Neuron (in vitro differentiated cells): ENCODE measurements around the gene HYAL3.
"Not testable (repeated sequence)": the region's sequence is repeated elsewhere in the genome, so short reads cannot be mapped to it uniquely, and the experiment has no call there.

Experiments
- H2AFZ ChIP-seq: one replicate; pipeline ENCODE4 v1.6.1; 2013; ENCODE audit warnings: low read depth, mild to moderate bottlenecking, inconsistent platforms, low read length, moderate library complexity
- H3K27me3 ChIP-seq: one replicate; pipeline ENCODE4 v1.6.1; 2013; ENCODE audit warnings: low read length; ENCODE audit not compliant: insufficient read depth
- H3K36me3 ChIP-seq: one replicate; pipeline ENCODE4 v1.6.1; 2013; ENCODE audit warnings: low read length; ENCODE audit not compliant: insufficient read depth
- H3K4me1 ChIP-seq: one replicate; pipeline ENCODE4 v1.6.1; 2013; ENCODE audit warnings: low read length; ENCODE audit not compliant: insufficient read depth
- H3K4me3 ChIP-seq: 2 replicates; pipeline ENCODE4 v1.5.1; 2013; ENCODE audit warnings: mild to moderate bottlenecking, low read length, moderate library complexity
- H3K9me3 ChIP-seq: one replicate; pipeline ENCODE4 v1.6.1; 2013; ENCODE audit warnings: low read length

Gene HYAL3

DNA sequence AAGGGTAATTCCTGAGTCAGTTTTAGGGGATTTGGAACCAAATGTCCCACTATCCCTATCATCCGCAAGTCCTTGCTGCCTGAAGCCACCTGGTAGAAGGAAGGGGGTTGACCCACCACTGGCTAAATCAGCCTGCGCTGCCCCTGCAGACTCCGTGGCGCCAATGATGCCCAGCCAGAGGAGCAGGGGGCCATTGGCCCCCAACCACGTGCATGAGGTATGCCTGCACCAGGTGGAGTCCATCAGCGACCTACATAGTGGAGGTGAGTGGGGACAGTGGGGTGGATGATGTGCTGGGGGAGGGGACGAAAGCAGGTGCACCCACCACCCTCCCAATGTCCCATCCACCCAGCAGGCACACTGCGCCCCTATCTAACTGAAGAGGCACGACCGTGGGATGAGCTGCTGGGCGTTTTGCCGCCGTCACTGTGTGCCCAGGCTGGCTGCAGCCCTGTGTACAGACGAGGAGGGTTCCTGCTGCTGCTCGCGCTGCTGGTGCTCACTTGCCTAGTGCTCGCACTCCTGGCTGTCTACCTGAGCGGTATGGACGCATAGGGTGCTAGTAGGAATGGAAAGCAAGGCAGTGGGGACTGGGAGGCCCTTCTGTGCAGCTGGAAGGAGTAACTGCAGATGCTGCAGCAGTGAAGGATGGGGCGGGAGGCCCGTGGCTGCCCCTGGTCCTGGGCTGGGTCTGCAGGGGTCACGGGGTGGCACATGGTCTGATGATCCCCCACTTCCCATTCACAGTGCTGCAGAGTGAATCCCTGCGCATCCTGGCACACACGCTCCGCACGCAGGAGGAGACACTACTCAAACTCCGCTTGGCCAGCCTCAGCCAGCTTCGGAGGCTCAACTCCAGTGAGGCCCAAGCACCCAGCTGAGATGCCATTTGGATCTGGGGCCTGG lies 12.6 kb downstream of the HYAL3 start:
- Histone ChIP-seq H3K27me3 (no peaks in the 10 kb centered on the region), H3K9me3 (no peaks in the 10 kb centered on the region), H3K36me3 (peaks cover 32% of the 10 kb centered on the region), H2AFZ (no peak overlapping the region), H3K4me3 (no peak overlapping the region), H3K4me1 (peaks cover 6% of the 10 kb centered on the region)

DNA sequence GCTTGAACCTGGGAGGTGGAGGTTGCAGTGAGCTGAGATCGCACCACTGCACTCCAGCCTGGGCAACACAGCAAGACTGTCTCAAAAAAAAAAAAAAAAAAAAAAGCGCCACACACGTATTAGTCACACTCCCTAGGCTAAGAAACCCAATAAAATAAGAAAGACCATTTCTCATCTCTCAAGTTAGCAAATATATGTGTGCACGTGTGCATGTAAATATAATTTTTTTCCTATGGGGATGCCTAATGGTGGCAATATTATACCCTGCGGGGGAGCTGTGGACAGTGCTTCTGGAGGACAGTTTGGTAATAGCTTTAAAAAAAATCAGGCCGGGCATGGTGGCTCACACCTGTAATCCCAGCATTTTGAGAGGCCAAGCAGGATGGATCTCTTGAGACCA lies 15.1 kb downstream of the HYAL3 start:
- not testable (repeated sequence) for H3K9me3 ChIP-seq, H3K4me3 ChIP-seq, H3K27me3 ChIP-seq, H2AFZ ChIP-seq, H3K4me1 ChIP-seq
- peaks cover 23% of the 10 kb centered on the region for H3K36me3 ChIP-seq

DNA sequence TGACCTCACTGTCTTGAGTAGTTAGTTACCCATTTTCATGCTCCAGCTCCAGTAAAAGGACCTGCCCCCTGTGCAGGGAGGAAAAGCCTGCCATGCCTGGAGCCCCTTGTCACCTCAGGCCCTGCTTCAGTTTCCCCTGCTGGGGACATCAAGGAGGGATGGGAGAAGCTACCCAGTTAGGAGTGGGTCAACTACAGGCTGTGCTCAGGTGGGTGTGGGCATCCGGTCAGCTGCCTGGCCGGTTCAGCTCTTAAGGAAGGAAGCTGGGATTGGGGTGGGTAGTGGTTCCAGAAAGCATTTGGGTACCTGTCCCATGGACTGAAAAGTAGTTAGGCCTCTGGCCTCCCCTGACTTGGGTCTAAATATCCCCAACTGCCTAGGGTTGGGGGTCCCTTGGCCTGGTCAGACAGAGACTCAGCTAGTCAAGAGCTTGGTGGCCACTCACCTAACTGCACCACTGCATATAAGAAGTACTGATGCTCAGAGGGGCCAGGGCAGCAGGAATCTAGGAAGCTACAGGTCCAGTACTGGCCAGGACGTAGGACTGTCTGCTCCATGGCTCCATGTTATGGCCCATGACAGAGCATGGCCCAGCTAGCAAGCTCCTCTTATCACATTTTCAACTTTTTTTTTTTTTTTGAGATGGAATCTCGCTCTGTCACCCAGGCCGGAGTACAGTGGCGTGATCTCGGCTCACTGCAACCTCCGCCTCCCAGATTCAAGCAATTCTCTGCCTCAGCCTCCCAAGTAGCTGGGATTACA lies 19.8 kb downstream of the HYAL3 start:
- H3K27me3 ChIP-seq: no peaks in the 10 kb centered on the region
- H3K4me3 ChIP-seq: no peak overlapping the region
- no peaks in the 10 kb centered on the region for H3K9me3 ChIP-seq
- H2AFZ ChIP-seq: no peak overlapping the region
- no peaks in the 10 kb centered on the region for H3K4me1 ChIP-seq
- no peaks in the 10 kb centered on the region for H3K36me3 ChIP-seq

DNA sequence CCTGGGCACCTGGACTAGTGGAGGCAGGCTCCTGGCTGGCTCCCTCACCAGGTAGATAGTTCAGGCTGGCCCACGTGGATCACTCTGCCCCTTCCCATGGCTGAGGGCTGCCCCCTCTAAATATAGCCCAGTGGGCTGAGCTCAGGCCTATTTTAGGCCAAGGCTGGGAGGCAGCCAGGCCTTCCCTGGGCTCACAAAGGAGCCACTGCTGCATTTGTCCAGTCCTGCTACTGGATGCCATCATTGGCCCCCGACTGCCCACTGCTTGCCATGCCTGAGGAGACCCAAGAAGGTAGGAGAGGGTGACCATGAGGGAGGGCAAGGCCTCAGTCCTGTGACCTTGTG lies 20.4 kb downstream of the HYAL3 start, which contains the start of gene LSMEM2:
Gene LSMEM2 (plus strand): TSS at position 208 of the 345 bp plus-strand sequence. CDS start 27 bp downstream, at position 235.
- H3K36me3 ChIP-seq: no peaks in the 10 kb centered on the region

DNA sequence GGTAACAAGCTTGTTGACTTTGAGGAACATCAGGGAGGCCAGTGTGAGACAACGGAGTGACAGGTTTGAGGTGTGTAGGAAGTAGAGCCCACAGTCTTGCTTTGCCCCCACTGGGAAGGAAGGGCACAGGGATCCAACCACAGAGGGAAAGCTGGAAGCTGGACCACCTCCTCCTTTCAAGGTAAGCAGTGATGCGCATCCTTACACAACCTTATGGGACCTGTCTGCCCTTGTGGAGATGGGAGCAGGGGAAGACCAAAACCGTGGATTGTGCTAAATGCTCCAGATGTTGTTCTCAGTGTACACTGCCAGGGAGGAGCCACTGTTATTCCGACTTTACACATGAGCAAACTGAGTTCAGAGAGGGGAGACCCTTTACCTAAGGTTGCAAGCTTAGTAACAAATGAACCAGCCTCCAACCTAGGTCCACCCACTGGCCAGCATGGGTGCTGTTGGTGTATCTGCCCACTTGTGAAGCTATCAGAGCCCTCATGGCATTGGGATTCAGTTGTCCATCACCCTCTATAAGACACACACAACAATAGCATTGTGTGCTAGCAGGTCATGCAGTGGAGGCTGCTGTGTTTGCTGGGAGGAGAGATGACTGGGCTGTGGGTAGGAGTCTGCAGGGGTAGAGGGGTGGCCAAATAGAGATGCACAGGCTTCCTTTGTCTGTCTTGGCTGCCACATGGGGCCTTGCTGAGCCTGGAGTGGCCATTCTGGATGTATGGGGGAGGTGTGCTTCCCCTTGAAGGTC lies 20.9 kb downstream of the HYAL3 start:
- no peak overlapping the region for H3K4me3 ChIP-seq
- H3K27me3 ChIP-seq: no peaks in the 10 kb centered on the region
- no peak overlapping the region for H2AFZ ChIP-seq
- no peaks in the 10 kb centered on the region for H3K36me3 ChIP-seq
- no peaks in the 10 kb centered on the region for H3K4me1 ChIP-seq
- no peaks in the 10 kb centered on the region for H3K9me3 ChIP-seq

More for the DNA sequence above, 20.4 kb downstream of the HYAL3 start, which contains the start of gene LSMEM2:
- Histone ChIP-seq H3K4me1 (no peaks in the 10 kb centered on the region), H3K27me3 (no peaks in the 10 kb centered on the region), H2AFZ (no peak within 1 kb of the TSS), H3K9me3 (no peaks in the 10 kb centered on the region), H3K4me3 (no peak within 1 kb of the TSS)

DNA sequence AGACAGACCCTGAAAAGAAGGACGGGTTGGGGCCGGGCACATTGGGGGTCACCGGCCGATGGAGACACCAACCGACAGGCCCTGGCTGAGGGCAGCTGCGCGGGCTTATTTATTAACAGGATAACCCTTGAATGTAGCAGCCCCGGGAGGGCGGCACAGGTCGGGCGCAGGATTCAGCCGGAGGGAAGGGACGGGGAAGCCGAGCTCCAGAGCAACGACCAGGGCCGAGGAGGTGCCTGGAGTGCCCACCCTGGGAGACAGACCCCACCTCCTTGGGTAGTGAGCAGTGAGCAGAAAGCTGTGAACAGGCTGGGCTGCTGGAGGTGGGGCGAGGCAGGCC lies 22.5 kb downstream of the HYAL3 start:
- Histone ChIP-seq H3K27me3 (no peaks in the 10 kb centered on the region), H3K4me1 (peaks cover 2% of the 10 kb centered on the region), H3K9me3 (no peaks in the 10 kb centered on the region), H3K36me3 (no peaks in the 10 kb centered on the region), H3K4me3 (no peak overlapping the region), H2AFZ (no peak overlapping the region)

DNA sequence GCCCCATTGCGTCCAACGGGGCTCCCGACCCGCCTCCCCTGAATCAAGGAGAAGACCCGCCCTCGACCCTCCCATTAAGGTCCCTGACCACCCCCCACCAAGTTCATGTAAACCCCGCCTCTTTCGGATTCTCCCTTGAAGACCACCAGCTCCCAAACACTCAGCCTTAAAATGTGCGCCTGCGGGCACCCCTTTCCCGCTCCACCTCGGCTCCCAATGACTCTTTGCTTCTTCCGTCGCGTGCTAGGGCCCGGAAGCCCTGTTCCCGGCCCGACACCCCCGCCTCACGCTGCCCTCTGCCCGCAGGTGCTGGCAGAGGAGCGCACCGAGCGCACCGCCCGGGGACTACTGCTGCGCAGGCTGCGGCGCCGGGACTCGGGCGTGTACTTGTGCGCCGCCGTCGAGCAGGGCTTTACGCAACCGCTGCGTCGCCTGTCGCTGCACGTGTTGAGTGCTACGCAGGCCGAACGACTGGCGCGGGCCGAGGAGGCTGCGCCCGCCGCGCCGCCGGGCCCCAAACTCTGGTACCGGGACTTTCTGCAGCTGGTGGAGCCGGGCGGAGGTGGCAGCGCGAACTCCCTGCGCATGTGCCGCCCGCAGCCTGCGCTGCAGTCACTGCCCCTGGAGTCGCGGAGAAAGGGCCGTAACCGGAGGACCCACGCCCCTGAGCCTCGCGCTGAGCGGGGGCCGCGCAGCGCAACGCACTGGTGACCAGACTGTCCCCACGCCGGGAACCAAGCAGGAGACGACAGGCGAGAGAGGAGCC lies 23.0 kb downstream of the HYAL3 start:
- H3K4me1 ChIP-seq: peaks cover 2% of the 10 kb centered on the region
- no peaks in the 10 kb centered on the region for H3K36me3 ChIP-seq
- H3K9me3 ChIP-seq: no peaks in the 10 kb centered on the region
- no peak overlapping the region for H3K4me3 ChIP-seq
- H2AFZ ChIP-seq: no peak overlapping the region
- H3K27me3 ChIP-seq: no peaks in the 10 kb centered on the region

DNA sequence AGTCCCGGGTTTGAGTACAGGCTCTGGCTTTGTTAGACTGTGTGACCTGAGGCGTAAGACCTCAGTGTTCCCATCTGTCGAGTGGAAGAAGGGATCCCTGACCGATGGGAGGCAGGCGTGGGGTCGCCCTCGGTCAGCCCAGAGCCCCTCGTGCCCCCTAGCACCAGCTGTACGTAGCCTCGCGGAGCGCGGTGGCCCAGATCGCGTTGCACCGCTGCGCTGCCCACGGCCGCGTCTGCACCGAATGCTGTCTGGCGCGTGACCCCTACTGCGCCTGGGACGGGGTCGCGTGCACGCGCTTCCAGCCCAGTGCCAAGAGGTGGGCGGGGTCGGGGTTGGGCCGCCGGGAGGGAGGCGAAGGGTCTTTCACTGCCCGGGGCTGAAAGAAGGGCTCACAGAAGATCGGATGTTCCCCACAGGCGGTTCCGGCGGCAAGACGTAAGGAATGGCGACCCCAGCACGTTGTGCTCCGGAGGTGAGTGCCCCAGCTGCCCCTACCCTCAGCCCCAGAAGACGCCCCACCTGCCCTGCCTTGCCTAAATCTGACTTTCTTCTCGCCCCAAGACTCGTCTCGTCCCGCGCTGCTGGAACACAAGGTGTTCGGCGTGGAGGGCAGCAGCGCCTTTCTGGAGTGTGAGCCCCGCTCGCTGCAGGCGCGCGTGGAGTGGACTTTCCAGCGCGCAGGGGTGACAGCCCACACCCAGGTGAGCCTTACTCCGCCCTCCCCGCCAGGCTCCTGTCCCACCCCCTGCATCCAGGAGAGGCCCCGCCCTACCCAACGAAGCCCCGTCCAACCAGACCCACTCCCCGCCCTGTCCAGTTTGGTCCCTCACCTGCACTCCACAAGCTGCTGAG lies 23.8 kb downstream of the HYAL3 start:
- Histone ChIP-seq H3K27me3 (no peaks in the 10 kb centered on the region), H3K4me3 (no peak overlapping the region), H2AFZ (no peak overlapping the region), H3K4me1 (peaks cover 2% of the 10 kb centered on the region), H3K9me3 (no peaks in the 10 kb centered on the region), H3K36me3 (no peaks in the 10 kb centered on the region)

DNA sequence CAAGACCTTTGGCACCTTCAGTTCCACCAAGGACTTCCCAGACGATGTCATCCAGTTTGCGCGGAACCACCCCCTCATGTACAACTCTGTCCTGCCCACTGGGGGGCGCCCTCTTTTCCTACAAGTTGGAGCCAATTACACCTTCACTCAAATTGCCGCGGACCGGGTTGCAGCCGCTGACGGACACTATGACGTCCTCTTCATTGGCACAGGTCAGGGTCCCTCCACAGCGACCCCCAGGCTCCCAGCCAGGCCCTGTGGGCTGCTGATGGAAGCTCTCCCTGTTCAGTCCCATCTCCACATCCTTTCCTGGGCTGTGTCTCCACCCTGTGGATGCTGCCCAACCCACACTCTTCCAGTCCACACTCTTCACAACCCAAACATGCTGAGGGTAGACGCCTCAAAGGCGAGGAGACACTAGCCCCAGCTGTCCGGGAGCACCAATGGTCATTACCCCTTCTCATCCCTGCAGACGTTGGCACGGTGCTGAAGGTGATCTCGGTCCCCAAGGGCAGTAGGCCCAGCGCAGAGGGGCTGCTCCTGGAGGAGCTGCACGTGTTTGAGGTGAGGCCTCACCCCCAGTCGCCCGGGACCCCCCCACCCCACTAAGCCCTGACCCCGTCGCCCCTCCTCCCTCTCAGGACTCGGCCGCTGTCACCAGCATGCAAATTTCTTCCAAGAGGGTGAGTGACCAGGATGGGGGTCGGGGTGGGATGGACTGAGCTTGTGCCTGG lies 24.7 kb downstream of the HYAL3 start:
- H3K27me3 ChIP-seq: no peaks in the 10 kb centered on the region
- no peak overlapping the region for H2AFZ ChIP-seq
- peaks cover 5% of the 10 kb centered on the region for H3K4me1 ChIP-seq
- H3K9me3 ChIP-seq: no peaks in the 10 kb centered on the region
- H3K36me3 ChIP-seq: no peaks in the 10 kb centered on the region
- H3K4me3 ChIP-seq: no peak overlapping the region

DNA sequence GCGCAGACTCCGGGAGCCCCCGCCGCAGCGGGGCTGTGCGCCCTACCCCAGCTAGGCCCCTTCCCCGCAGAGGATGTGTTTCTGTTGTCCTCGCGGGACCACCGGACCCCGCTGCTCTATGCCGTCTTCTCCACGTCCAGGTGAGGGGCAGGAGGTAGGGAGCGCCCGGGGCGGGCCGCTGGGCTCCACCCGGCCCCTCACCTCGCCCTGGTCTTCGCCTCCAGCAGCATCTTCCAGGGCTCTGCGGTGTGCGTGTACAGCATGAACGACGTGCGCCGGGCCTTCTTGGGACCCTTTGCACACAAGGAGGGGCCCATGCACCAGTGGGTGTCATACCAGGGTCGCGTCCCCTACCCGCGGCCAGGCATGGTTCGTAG lies 25.5 kb downstream of the HYAL3 start:
- no peak overlapping the region for H2AFZ ChIP-seq
- no peaks in the 10 kb centered on the region for H3K36me3 ChIP-seq
- H3K27me3 ChIP-seq: no peaks in the 10 kb centered on the region
- no peak overlapping the region for H3K4me3 ChIP-seq
- H3K9me3 ChIP-seq: no peaks in the 10 kb centered on the region
- peaks cover 14% of the 10 kb centered on the region for H3K4me1 ChIP-seq

DNA sequence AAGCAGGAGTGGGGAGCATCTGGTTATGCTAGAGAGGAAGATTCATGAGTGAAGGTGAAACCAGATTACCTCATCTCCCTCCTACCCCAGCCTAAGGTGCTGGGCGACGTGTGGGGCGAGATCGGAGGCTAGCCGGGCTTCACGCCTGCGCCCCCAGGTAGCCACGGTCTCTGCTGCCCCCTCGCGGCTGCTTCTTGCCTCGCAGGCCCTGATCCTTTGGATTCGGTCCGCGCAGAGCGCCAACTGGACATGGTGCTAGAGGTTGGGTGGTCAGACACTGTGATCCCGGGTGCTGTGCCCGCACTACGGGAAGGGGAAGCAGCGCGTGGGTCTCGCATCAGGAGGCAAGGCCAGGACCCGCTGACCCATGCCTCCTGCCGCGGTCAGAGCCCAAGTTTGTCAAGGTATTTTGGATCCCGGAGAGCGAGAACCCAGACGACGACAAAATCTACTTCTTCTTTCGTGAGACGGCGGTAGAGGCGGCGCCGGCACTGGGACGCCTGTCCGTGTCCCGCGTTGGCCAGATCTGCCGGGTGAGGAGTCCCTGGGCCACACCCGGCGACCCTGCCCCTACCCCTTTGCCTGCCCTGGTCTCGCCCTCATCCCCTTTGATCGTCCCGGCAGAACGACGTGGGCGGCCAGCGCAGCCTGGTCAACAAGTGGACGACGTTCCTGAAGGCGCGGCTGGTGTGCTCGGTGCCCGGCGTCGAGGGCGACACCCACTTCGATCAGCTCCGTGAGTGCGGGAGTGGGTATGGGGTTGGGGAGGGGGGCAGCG lies 26.1 kb downstream of the HYAL3 start:
- Histone ChIP-seq H3K36me3 (no peaks in the 10 kb centered on the region), H3K4me1 (peaks cover 19% of the 10 kb centered on the region), H3K9me3 (no peaks in the 10 kb centered on the region), H3K4me3 (no peak overlapping the region), H2AFZ (no peak overlapping the region), H3K27me3 (no peaks in the 10 kb centered on the region)
